ENCODE data around the gene KPNB1.

DNA sequence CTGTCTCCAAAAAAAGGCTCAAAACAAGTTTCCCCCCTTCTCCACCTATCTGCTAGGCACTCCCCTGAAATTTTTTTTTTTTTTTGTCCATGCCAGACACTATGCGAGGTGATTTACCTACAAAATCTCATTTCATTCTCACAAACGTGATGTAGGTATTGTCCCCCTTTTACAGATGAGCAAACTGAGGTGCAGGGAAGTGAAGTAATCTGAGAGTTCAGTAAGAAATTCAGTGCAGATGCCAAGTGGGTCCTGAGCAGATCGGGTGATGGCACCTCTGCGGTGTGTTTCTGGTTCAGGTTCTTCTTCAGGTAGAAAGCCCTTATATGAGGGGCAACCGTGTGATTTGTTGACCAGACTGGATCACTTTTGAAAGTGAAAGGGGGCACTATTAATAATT lies 54.0 kb downstream of the KPNB1 start:
- TF ChIP-seq, protein P1, sequence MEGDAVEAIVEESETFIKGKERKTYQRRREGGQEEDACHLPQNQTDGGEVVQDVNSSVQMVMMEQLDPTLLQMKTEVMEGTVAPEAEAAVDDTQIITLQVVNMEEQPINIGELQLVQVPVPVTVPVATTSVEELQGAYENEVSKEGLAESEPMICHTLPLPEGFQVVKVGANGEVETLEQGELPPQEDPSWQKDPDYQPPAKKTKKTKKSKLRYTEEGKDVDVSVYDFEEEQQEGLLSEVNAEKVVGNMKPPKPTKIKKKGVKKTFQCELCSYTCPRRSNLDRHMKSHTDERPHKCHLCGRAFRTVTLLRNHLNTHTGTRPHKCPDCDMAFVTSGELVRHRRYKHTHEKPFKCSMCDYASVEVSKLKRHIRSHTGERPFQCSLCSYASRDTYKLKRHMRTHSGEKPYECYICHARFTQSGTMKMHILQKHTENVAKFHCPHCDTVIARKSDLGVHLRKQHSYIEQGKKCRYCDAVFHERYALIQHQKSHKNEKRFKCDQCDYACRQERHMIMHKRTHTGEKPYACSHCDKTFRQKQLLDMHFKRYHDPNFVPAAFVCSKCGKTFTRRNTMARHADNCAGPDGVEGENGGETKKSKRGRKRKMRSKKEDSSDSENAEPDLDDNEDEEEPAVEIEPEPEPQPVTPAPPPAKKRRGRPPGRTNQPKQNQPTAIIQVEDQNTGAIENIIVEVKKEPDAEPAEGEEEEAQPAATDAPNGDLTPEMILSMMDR (conservative IDR thresholded peaks at IDR 0.05; ENCODE audit: low read depth in 2 of 2) = no peak
- no peak for TF ChIP-seq ZNF114 (CRISPR knock-in tag; IDR thresholded peaks at IDR 0.05)
